ENCODE data around the gene MAP3K14.
"Not testable (repeated sequence)": the region's sequence is repeated elsewhere in the genome, so short reads cannot be mapped to it uniquely, and the experiment has no call there.

Gene MAP3K14

GRCh38 chr17:45316434-45317110, at the start of gene MAP3K14:
Gene MAP3K14 (minus strand): TSS chr17:45317020. CDS start chr17:45290745, 26,275 bp downstream.
- peak in 1 of 2 donors; percentile 49 for DNase-seq (ENCODE audit: low read depth in 2 of 2)

DNA sequence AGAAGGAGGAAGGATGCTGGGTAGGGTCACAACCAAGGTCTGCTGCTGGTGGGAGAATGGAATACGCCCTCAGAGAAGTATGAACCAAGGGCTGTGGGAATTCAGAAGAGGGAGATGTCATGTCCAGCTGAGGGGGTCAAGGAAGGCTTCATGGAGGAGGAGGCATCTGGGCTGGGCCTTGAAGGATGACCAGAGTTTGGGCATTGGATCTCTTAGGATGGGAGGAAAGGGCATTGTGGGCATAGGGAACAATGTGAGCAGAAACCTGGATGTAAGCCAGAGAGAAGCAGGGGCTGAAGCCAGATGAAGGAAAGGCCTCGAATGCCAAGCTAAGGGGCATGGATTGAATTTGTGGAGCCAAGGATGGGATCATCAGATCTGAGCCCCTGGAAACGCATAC, 49.2 kb upstream of the MAP3K14 start:
- DNase-seq (ENCODE audit: low read depth in 2 of 2): no peak

- no peak for DNase-seq (ENCODE audit: low read depth in 2 of 2)
These were observed 47.9 kb upstream of the MAP3K14 start for GRCh38 chr17:45364531-45365390.

GRCh38 chr17:45363498-45363897, 46.7 kb upstream of the MAP3K14 start:
- DNase-seq (ENCODE audit: low read depth in 2 of 2): no peak

DNA sequence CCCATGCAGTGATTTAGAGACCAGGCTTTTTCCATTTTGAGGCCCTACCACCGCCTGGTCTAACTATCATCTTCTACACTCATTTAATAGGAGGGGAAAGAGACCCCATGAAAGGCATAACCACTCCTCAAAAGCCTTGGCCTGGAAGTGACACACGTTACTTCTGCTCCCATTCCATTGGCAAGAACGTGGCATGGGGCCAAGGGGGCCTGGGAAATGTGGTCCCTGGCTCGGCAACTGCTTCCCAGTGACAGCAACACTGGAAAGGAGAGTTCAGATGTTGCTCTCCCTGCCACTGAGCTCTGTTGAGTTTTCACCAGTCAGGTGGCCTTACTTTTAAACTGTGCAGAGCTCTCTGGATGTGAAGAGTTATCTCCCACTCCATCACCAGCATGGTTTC, 45.2 kb upstream of the MAP3K14 start:
- DNase-seq (ENCODE audit: low read depth in 2 of 2): no peak

DNA sequence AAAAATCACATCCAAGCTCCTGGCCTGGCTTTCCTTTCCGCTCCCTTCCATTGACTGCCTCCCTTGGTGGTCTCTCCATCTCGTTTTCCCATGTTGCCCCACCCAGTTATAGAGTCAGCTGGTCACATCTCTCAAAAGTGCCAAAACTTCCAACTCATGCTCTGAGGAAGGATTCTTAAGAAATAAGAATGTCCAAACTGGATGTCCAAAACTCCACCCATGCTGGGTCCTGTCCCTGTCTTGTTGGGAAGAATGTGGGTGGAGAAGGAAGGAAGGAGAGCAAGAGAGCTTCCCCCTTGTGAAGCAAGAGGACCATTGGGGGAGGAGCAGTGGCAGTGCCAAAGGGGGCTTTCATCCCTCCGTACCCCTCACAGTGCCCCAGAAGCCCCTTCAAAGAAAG, 44.6 kb upstream of the MAP3K14 start:
- no peak for DNase-seq (ENCODE audit: low read depth in 2 of 2)

DNA sequence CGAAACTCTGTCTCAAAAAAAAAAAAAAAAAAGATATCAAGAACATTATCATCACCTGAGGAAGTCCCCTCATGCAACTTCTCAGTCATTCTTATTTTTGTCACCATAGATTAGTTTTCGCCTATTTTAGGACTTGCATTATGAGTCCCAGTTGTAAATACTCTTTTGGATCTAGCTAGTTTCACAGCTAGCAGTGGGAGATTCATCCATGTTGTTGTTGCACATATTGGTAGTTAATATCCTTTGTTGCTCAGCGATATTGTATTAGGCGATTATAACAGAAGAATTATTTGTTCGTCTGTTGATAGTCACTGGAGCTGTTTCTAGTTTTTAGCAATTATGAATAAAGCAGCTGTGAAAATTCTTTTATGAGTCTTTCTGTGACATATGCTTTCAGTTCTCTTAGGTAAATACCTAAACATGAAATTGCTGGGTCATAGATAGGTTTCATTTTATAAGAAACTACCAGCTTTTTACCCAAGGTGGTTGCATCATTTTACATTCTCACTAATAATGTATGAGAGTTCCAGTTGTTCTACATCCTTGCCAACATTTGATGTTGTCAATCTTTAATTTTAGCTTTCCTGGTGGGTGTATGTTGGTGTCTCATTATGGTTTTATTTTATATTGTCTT, 40.7 kb upstream of the MAP3K14 start:
- no peak for DNase-seq (ENCODE audit: low read depth in 2 of 2)

GRCh38 chr17:45355087-45355486, 38.3 kb upstream of the MAP3K14 start:
- no peak for DNase-seq (ENCODE audit: low read depth in 2 of 2)

DNA sequence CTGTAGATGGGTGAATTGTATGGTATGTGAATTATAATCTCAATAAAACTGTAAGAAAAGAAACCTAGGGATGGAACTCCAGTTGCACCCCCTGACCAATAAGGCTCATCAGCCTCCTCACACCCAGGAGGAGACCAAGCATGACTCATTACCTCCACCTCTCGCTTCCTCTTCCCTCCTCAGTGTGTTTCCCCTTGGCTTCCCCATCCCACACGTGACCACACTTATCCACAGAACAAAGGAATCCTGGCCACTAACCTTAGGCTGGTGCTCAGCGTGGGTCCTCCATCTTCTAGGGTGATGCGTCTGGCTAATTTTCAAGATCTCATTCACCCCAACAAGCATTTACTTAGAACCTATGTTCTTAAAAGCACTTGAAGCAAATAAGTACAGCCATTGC, 36.2 kb upstream of the MAP3K14 start:
- peak; percentile 17 to 27 for DNase-seq (ENCODE audit: low read depth in 2 of 2)

- DNase-seq (ENCODE audit: low read depth in 2 of 2): no peak
These were observed 35.0 kb upstream of the MAP3K14 start for GRCh38 chr17:45351831-45352230.

GRCh38 chr17:45347444-45347843, 30.6 kb upstream of the MAP3K14 start:
- DNase-seq (ENCODE audit: low read depth in 2 of 2): no peak

GRCh38 chr17:45346216-45347015, 29.6 kb upstream of the MAP3K14 start:
- DNase-seq (ENCODE audit: low read depth in 2 of 2): no peak

GRCh38 chr17:45345554-45346215, 28.9 kb upstream of the MAP3K14 start:
- DNase-seq (ENCODE audit: low read depth in 2 of 2): no peak

GRCh38 chr17:45345246-45345553, 28.4 kb upstream of the MAP3K14 start:
- DNase-seq (ENCODE audit: low read depth in 2 of 2): no peak

- DNase-seq (ENCODE audit: low read depth in 2 of 2): not testable (repeated sequence)
These were observed 27.3 kb upstream of the MAP3K14 start for GRCh38 chr17:45343967-45344664.

GRCh38 chr17:45342871-45343526, 26.2 kb upstream of the MAP3K14 start:
- no peak for DNase-seq (ENCODE audit: low read depth in 2 of 2)

DNA sequence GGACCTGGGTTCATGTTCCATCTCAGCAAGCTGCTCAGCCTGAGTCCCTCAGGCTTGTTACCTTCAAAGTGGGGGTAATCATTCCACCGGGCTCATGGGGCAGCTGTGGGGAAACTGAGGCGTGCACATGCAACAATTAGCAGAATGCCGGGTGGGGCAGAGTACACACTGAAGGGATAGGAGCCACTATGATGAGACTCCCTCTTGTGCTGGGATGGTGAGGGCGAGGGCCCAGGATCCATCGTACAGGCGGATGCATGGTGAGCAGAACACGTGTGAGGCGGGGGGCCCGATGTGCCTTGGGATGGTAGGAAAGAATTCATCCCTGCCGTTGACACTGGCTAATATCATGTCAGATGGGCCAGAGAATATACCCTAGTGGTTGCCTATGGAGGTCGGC, 25.5 kb upstream of the MAP3K14 start:
- no peak for DNase-seq (ENCODE audit: low read depth in 2 of 2)

DNA sequence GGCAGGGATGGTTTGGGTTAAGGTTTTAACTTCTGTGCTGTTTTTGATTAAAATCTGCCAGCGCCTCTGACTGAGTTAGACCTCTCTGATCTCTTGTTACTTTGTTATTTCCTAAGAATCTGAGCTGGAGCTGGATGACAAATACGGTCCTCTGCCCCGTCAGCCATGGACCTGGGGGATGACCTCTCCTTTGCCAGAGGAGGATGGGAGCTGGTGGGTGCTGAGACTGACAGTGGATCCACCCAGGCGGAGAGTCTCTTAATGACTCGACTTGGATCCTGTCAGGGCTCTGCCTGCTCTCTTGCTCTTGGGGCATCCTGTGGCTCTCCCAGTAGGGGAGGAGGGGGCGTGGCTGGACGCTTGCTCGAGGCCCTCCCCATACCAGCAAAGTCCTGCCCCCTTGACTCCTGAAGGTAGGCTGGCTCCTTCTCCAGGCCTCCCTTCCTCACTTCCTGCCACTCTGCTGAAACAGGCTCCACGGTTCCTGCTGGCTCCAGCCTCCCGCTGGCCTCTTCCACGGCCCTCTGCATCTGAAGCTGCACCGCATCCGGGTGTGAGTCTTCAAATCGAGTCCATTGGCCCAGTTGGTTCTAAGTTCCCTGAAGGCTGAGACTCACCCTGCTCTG, 24.8 kb upstream of the MAP3K14 start:
- DNase-seq (ENCODE audit: low read depth in 2 of 2): no peak

GRCh38 chr17:45339646-45340605, 23.1 kb upstream of the MAP3K14 start:
- no peak for DNase-seq (ENCODE audit: low read depth in 2 of 2)

Data from stimulated activated CD8-positive, alpha-beta memory T cell treated with anti-CD3 and anti-CD28 coated beads, Interleukin-15, amount 100 ng/mL, for 48 hours (primary cell).